ENCODE data around the gene KLHL18.

- TF ChIP-seq CTCF (IDR thresholded peaks at IDR 0.05) = no peak
- TF ChIP-seq POLR2AphosphoS5 (IDR thresholded peaks at IDR 0.05; ENCODE audit: low read depth, low read length) = no peak
- TF ChIP-seq TCF7L2 (IDR thresholded peaks at IDR 0.05; ENCODE audit: low read depth, low read length) = no peak
- TF ChIP-seq SIN3A (IDR thresholded peaks at IDR 0.05; ENCODE audit: borderline replicate concordance, insufficient read depth, low read depth, low read length) = no peak
- no peak for TF ChIP-seq REST (IDR thresholded peaks at IDR 0.05; ENCODE audit: insufficient read depth in 1 of 2, low read depth in 2 of 2, low read length in 1 of 2)
These were observed 13.2 kb downstream of the KLHL18 start for GRCh38 chr3:47295976-47296375.
